GM23338 (cell line): ENCODE results near the gene HEPACAM. TPM values are rescaled to one million over a fixed set of nuclear protein-coding genes. Genes with fewer than 3 reads are reported as not detected.

Source experiments
- ATAC-seq: fragments of 200-7000 bp; cut with Tn5 transposase; 3 replicates; pipeline ENCODE4 v1.9.1; 2020
- DNase-seq: peaks from one replicate; pipeline ENCODE4 v3.0.0-alpha.2; 2015; ENCODE audit warnings: low spot score
- H2AFZ ChIP-seq: fragments of 200-600 bp; sonication (generic); 2 replicates; pipeline ENCODE4 v1.8.0; 2016; ENCODE audit warnings: antibody characterized with exemption, mild to moderate bottlenecking, moderate library complexity
- H3F3A ChIP-seq: fragments of 200-600 bp; sonication (generic); replicated peaks from 2 replicates; pipeline ENCODE4 v1.8.0; 2017; ENCODE audit warnings: antibody characterized with exemption, mixed run types, low read depth
- H3K27ac ChIP-seq: fragments of 200-600 bp; sonication (generic); 2 replicates; pipeline ENCODE4 v1.6.1; 2016; ENCODE audit warnings: low read depth
- H3K27me3 ChIP-seq: fragments of 200-600 bp; sonication (generic); 2 replicates; pipeline ENCODE4 v1.8.0; 2016; ENCODE audit warnings: mild to moderate bottlenecking, mixed run types, moderate library complexity; ENCODE audit not compliant: insufficient read depth
- H3K36me3 ChIP-seq: fragments of 200-600 bp; sonication (generic); 2 replicates; pipeline ENCODE4 v1.8.0; 2016; ENCODE audit warnings: mild to moderate bottlenecking; ENCODE audit not compliant: insufficient read depth
- H3K4me1 ChIP-seq: fragments of 200-600 bp; sonication (generic); 2 replicates; pipeline ENCODE4 v1.8.0; 2016; ENCODE audit warnings: mild to moderate bottlenecking, moderate library complexity; ENCODE audit not compliant: insufficient read depth
- H3K4me2 ChIP-seq: fragments of 200-600 bp; sonication (generic); 2 replicates; pipeline ENCODE4 v1.7.1; 2017; ENCODE audit warnings: mixed run types
- H3K4me3 ChIP-seq: fragments of 200-600 bp; sonication (generic); 2 replicates; pipeline ENCODE4 v1.6.1; 2016; ENCODE audit warnings: mixed run types
- H3K79me2 ChIP-seq: fragments of 200-600 bp; sonication (generic); replicated peaks from 2 replicates; pipeline ENCODE4 v1.8.0; 2017; ENCODE audit warnings: mild to moderate bottlenecking; ENCODE audit not compliant: insufficient read depth
- H3K9me2 ChIP-seq: fragments of 200-600 bp; sonication (generic); 2 replicates; pipeline ENCODE4 v1.8.0; 2017; ENCODE audit not compliant: insufficient read depth
- H4K20me1 ChIP-seq: fragments of 200-600 bp; sonication (generic); replicated peaks from 2 replicates; pipeline ENCODE4 v1.8.0; 2017; ENCODE audit warnings: mild to moderate bottlenecking; ENCODE audit not compliant: insufficient read depth
- H3K27ac Mint-ChIP-seq: 2 replicates; pipeline ENCODE4 v1.8.0; 2020; ENCODE audit warnings: inconsistent platforms, mild to moderate bottlenecking, moderate library complexity, mixed read lengths
- H3K27me3 Mint-ChIP-seq: 3 replicates; pipeline ENCODE4 v1.8.0; 2022; ENCODE audit warnings: low read depth, mild to moderate bottlenecking, moderate library complexity, mixed read lengths, inconsistent platforms; ENCODE audit not compliant: insufficient read depth, poor library complexity
- H3K36me3 Mint-ChIP-seq: 3 replicates; pipeline ENCODE4 v1.8.0; 2021; ENCODE audit warnings: low read depth, mild to moderate bottlenecking, inconsistent platforms, moderate library complexity, mixed read lengths
- H3K4me1 Mint-ChIP-seq: 3 replicates; pipeline ENCODE4 v1.8.0; 2020; ENCODE audit warnings: mild to moderate bottlenecking, inconsistent platforms, mixed read lengths
- H3K4me3 Mint-ChIP-seq: 3 replicates; pipeline ENCODE4 v1.8.0; 2021; ENCODE audit warnings: moderate library complexity, mild to moderate bottlenecking, inconsistent platforms, mixed read lengths
- H3K9me3 Mint-ChIP-seq: 3 replicates; pipeline ENCODE4 v1.8.0; 2020; ENCODE audit warnings: moderate library complexity, mild to moderate bottlenecking, inconsistent platforms, mixed read lengths
- CREB1 ChIP-seq: fragments of 250-450 bp; sonication (Bioruptor Pico); IDR thresholded peaks from 2 replicates; pipeline ENCODE4 v1.5.0; 2020; ENCODE audit warnings: low read depth, mild to moderate bottlenecking, moderate library complexity
- CTCF ChIP-seq, 2 experiments: fragments of 200-600 bp in 1 of 2; sonication (generic) in 1 of 2; conservative IDR thresholded peaks; 2 replicates each; pipeline versions ENCODE4 v1.5.1 to v1.6.1; 2016 to 2017; ENCODE audit warnings: antibody characterized with exemption in 2 of 2, low read depth in 2 of 2, mild to moderate bottlenecking in 2 of 2, moderate library complexity in 1 of 2
- ETS1 ChIP-seq: IDR thresholded peaks from 2 replicates; pipeline ENCODE4 v1.6.1; 2016; ENCODE audit warnings: antibody characterized with exemption
- EZH2 ChIP-seq: fragments of 200-600 bp; sonication (generic); IDR thresholded peaks from one replicate; pipeline ENCODE4 v1.8.0; 2017; ENCODE audit warnings: antibody characterized with exemption, mild to moderate bottlenecking, low read depth; ENCODE audit not compliant: unreplicated experiment
- EZH2phosphoT487 ChIP-seq: fragments of 200-600 bp; sonication (generic); IDR thresholded peaks from one replicate; pipeline ENCODE4 v1.8.1; 2018; ENCODE audit warnings: antibody characterized with exemption; ENCODE audit not compliant: unreplicated experiment
- JUNB ChIP-seq: IDR thresholded peaks from one replicate; pipeline ENCODE4 v1.6.1; 2016; ENCODE audit warnings: antibody characterized with exemption; ENCODE audit not compliant: unreplicated experiment
- NANOG ChIP-seq: IDR thresholded peaks from 2 replicates; pipeline ENCODE4 v1.6.1; 2016; ENCODE audit warnings: antibody characterized with exemption, borderline replicate concordance
- POLR2AphosphoS5 ChIP-seq: IDR thresholded peaks from 2 replicates; pipeline ENCODE4 v1.6.1; 2016; ENCODE audit warnings: antibody characterized with exemption, low read depth
- REST ChIP-seq: IDR thresholded peaks from one replicate; pipeline ENCODE4 v1.6.1; 2018; ENCODE audit warnings: antibody characterized with exemption; ENCODE audit not compliant: unreplicated experiment
- STAT1 ChIP-seq: IDR thresholded peaks from one replicate; pipeline ENCODE4 v1.6.1; 2016; ENCODE audit warnings: antibody characterized with exemption; ENCODE audit not compliant: unreplicated experiment
- ZNF114 ChIP-seq: fragments of 250-450 bp; sonication (Bioruptor Pico); IDR thresholded peaks from 2 replicates; pipeline ENCODE4 v1.5.0; 2020; ENCODE audit warnings: mild to moderate bottlenecking, moderate library complexity
- ZNF331 ChIP-seq: fragments of 250-450 bp; sonication (Bioruptor Pico); IDR thresholded peaks from 2 replicates; pipeline ENCODE4 v1.5.0; 2020; ENCODE audit warnings: low read depth, mild to moderate bottlenecking, moderate library complexity
- ZNF462 ChIP-seq: fragments of 250-450 bp; sonication (Bioruptor Pico); IDR thresholded peaks from 2 replicates; pipeline ENCODE4 v1.5.0; 2020; ENCODE audit warnings: mild to moderate bottlenecking, moderate library complexity
- polyA plus RNA-seq: library from polyadenylated mRNA; unstranded; fragments of >200 nt; fragmentation: Nextera tagmentation; extraction: Ambion mirVana; gene quantifications from 2 replicates; pipeline ENCODE4 v1.2.1, GENCODE V29; 2016
- total RNA-seq: library from RNA; depleted of rRNA; stranded (reverse); fragments of >200 nt; shearing (Covaris generic); gene quantifications from 2 replicates; pipeline ENCODE4 v1.2.3, GENCODE V29; 2014

HEPACAM gene
- total and polyA plus RNA-seq, 2 experiments from 2014 or later, result 0.17 TPM; not detected in 1

GRCh38 chr11:124923296-124923695, 12.6 kb downstream of the HEPACAM start (continued):
- TF ChIP-seq ZNF114 (CRISPR knock-in tag), result no peak

GRCh38 chr11:124922831-124923230, 13.0 kb downstream of the HEPACAM start:
- H3K79me2 ChIP-seq, result no peaks in the 10 kb centered on the region
- H3K9me2 ChIP-seq, result peaks cover 9% of the 10 kb centered on the region; the same call in 1 of the 2 replicates
- H3K9me3 Mint-ChIP-seq, result peaks cover 19% of the 10 kb centered on the region
- H3K27me3 ChIP-seq, result peaks cover 64% of the 10 kb centered on the region
- H3K27ac ChIP-seq, result no peak overlapping the region
- no peak overlapping the region for H3K4me3 ChIP-seq
- ATAC-seq, result no peak
- H3K4me1 Mint-ChIP-seq, result no peaks in the 10 kb centered on the region
- H3K27ac Mint-ChIP-seq, result no peak overlapping the region
- no peaks in the 10 kb centered on the region for H3K4me1 ChIP-seq
- no peak overlapping the region; the same call in 2 of the 3 replicates for H3K4me3 Mint-ChIP-seq
- no peak overlapping the region for H2AFZ ChIP-seq
- no peaks in the 10 kb centered on the region; the same call in 2 of the 3 replicates for H3K36me3 Mint-ChIP-seq
- H4K20me1 ChIP-seq, result no peaks in the 10 kb centered on the region
- no peak for TF ChIP-seq POLR2AphosphoS5
- no peak for TF ChIP-seq ZNF331 (CRISPR knock-in tag)
- TF ChIP-seq ZNF462 (CRISPR knock-in tag), result no peak
- no peak for TF ChIP-seq ZNF114 (CRISPR knock-in tag)
- TF ChIP-seq EZH2phosphoT487, result no peak
- TF ChIP-seq CTCF (conservative IDR thresholded peaks at IDR 0.05; ENCODE audit: low read depth in 2 of 2), result no peak
- no peak for TF ChIP-seq JUNB
- TF ChIP-seq NANOG, result no peak
- no peak for TF ChIP-seq STAT1
- no peak for TF ChIP-seq ETS1
- TF ChIP-seq EZH2, result no peak
- TF ChIP-seq REST, result no peak
- no peak for TF ChIP-seq CREB1 (CRISPR knock-in tag)
- peaks cover 47% of the 10 kb centered on the region for H3K27me3 Mint-ChIP-seq
- DNase-seq, result no peak
- 0 out of 2 replicates have a peak, but pooled peaks cover 3% of the 10 kb centered on the region for H3F3A ChIP-seq
- no peaks in the 10 kb centered on the region for H3K36me3 ChIP-seq
- no peak overlapping the region for H3K4me2 ChIP-seq
